Fibroblast of lung (primary cell): Measurements from ENCODE around the gene TBL1Y. TPM values are rescaled to one million over a fixed set of nuclear protein-coding genes. Genes with fewer than 3 reads are reported as not detected.

ENCODE experiments used
- DNase-seq, 2 donors: peaks; one replicate each; pipeline versions ENCODE4 v3.0.0 to v3.0.0-alpha.2; 2010; ENCODE audit warnings: low read depth in 2 of 2
- H2AFZ ChIP-seq: 2 replicates; pipeline ENCODE4 v1.5.1; 2012; ENCODE audit warnings: low read length, control low read depth, inconsistent platforms
- H3K27ac ChIP-seq: 2 replicates; pipeline ENCODE4 v1.5.1; 2011; ENCODE audit warnings: low read length, control low read depth; ENCODE audit not compliant: insufficient read depth
- H3K27me3 ChIP-seq: 2 replicates; pipeline ENCODE4 v1.5.1; 2011; ENCODE audit warnings: mild to moderate bottlenecking, low read length; ENCODE audit not compliant: control insufficient read depth, insufficient read depth
- H3K36me3 ChIP-seq: 2 replicates; pipeline ENCODE4 v1.5.1; 2011; ENCODE audit warnings: low read length; ENCODE audit not compliant: control insufficient read depth, insufficient read depth
- H3K4me1 ChIP-seq: 2 replicates; pipeline ENCODE4 v1.5.1; 2011; ENCODE audit warnings: low read length; ENCODE audit not compliant: control insufficient read depth, insufficient read depth; ENCODE audit errors: extremely low read depth
- H3K4me2 ChIP-seq: 2 replicates; pipeline ENCODE4 v1.5.1; 2011; ENCODE audit warnings: low read length, control low read depth; ENCODE audit not compliant: insufficient read depth; ENCODE audit errors: extremely low read depth
- H3K4me3 ChIP-seq, 4 experiments: fragments of 200-600 bp in 1 of 4; sonication (generic) in 1 of 4; replicated peaks in 1 of 4; 2 replicates each; pipeline ENCODE4 v1.5.1; 2011 to 2016; ENCODE audit warnings: low read length in 4 of 4, low read depth in 3 of 4, mild to moderate bottlenecking in 3 of 4, control low read depth in 2 of 4, inconsistent platforms in 1 of 4, mixed read lengths in 1 of 4; ENCODE audit not compliant: insufficient read depth in 1 of 4; ENCODE audit errors: control extremely low read depth in 1 of 4
- H3K79me2 ChIP-seq: 2 replicates; pipeline ENCODE4 v1.5.1; 2012; ENCODE audit warnings: mild to moderate bottlenecking, low read length, inconsistent platforms; ENCODE audit not compliant: control insufficient read depth, insufficient read depth
- H3K9ac ChIP-seq: 2 replicates; pipeline ENCODE4 v1.5.1; 2011; ENCODE audit warnings: mild to moderate bottlenecking, low read length, control low read depth; ENCODE audit not compliant: insufficient read depth
- H3K9me3 ChIP-seq: 2 replicates; pipeline ENCODE4 v1.5.1; 2012; ENCODE audit warnings: low read depth, low read length; ENCODE audit not compliant: control insufficient read depth, insufficient read depth
- H4K20me1 ChIP-seq: 2 replicates; pipeline ENCODE4 v1.5.1; 2011; ENCODE audit warnings: low read length; ENCODE audit not compliant: control insufficient read depth, insufficient read depth; ENCODE audit errors: extremely low read depth
- CTCF ChIP-seq, 2 donors: IDR thresholded peaks in 1 of 2; conservative IDR thresholded peaks in 1 of 2; 1 replicate in 1 of 2; 2 replicates in 1 of 2; pipeline ENCODE4 v1.5.1; 2011 to 2012; ENCODE audit warnings: low read length in 2 of 2, control low read depth in 1 of 2, inconsistent platforms in 1 of 2, low read depth in 1 of 2, mild to moderate bottlenecking in 1 of 2
- EZH2 ChIP-seq: IDR thresholded peaks from 2 replicates; pipeline ENCODE4 v1.5.1; 2012; ENCODE audit warnings: low read length, control low read depth, mild to moderate bottlenecking; ENCODE audit errors: missing control alignments
- polyA plus RNA-seq, 2 donors: library from polyadenylated mRNA; depleted of rRNA in 1 of 2; stranded (reverse) in 1 of 2; unstranded in 1 of 2; fragments of >200 nt; gene quantifications; 2 replicates each; pipeline ENCODE4 v1.2.1, GENCODE V29; 2011 to 2012; ENCODE audit warnings: missing spikeins in 1 of 2
- total RNA-seq: library from RNA; depleted of rRNA; stranded (reverse); fragments of >200 nt; gene quantifications from 2 replicates; pipeline ENCODE4 v1.2.1, GENCODE V29; 2014

Gene TBL1Y
- total and polyA plus RNA-seq, 2 donors (not counting 1 experiment from before 2014, with no cell fraction given), result not detected

- DNase-seq, result no peak
- Histone ChIP-seq H3K79me2 (no peaks in the 10 kb centered on the region), H3K27me3 (no peaks in the 10 kb centered on the region), H4K20me1 (no peaks in the 10 kb centered on the region), H3K36me3 (no peaks in the 10 kb centered on the region), H3K27ac (no peak overlapping the region), H3K4me1 (no peaks in the 10 kb centered on the region), H3K9me3 (no peaks in the 10 kb centered on the region), H3K4me3 (no peak overlapping the region), H3K9ac (no peak overlapping the region), H3K4me2 (no peak overlapping the region), H2AFZ (no peak overlapping the region)
- TF ChIP-seq CTCF (conservative IDR thresholded peaks at IDR 0.05 in 1 of 2, IDR thresholded peaks at IDR 0.05 in 1 of 2; ENCODE audit: low read depth in 1 of 2, low read length in 2 of 2), result no peak
- TF ChIP-seq EZH2, result no peak
These were observed 17.8 kb downstream of the TBL1Y start for GRCh38 chrY:6928265-6928664.

GRCh38 chrY:6929237-6929636 is 18.7 kb downstream of the TBL1Y start:
- TF ChIP-seq EZH2, result no peak
- TF ChIP-seq CTCF (conservative IDR thresholded peaks at IDR 0.05 in 1 of 2, IDR thresholded peaks at IDR 0.05 in 1 of 2; ENCODE audit: low read depth in 1 of 2, low read length in 2 of 2), result no peak
- Histone ChIP-seq H4K20me1 (no peaks in the 10 kb centered on the region), H3K9me3 (no peaks in the 10 kb centered on the region), H3K4me3 (no peak overlapping the region), H3K79me2 (no peaks in the 10 kb centered on the region), H3K4me2 (no peak overlapping the region), H3K9ac (no peak overlapping the region), H2AFZ (no peak overlapping the region), H3K4me1 (no peaks in the 10 kb centered on the region), H3K27ac (no peak overlapping the region), H3K36me3 (no peaks in the 10 kb centered on the region), H3K27me3 (no peaks in the 10 kb centered on the region)
- no peak for DNase-seq

GRCh38 chrY:6931779-6932396 is 21.4 kb downstream of the TBL1Y start:
- Histone ChIP-seq H3K4me1 (no peaks in the 10 kb centered on the region), H4K20me1 (no peaks in the 10 kb centered on the region), H3K27ac (no peak overlapping the region), H3K4me2 (no peak overlapping the region), H3K4me3 (no peak overlapping the region), H3K27me3 (no peaks in the 10 kb centered on the region), H2AFZ (no peak overlapping the region), H3K79me2 (no peaks in the 10 kb centered on the region), H3K9me3 (no peaks in the 10 kb centered on the region), H3K9ac (no peak overlapping the region), H3K36me3 (no peaks in the 10 kb centered on the region)
- DNase-seq, result no peak
- TF ChIP-seq CTCF (conservative IDR thresholded peaks at IDR 0.05 in 1 of 2, IDR thresholded peaks at IDR 0.05 in 1 of 2; ENCODE audit: low read depth in 1 of 2, low read length in 2 of 2), result no peak
- TF ChIP-seq EZH2, result no peak
